Subcutaneous abdominal adipose tissue (tissue), 5 donors: ENCODE measurements around the gene ADGRD1.

Experiments
- H3K27ac ChIP-seq: one replicate; pipeline ENCODE4 v1.7.0; 2013; ENCODE audit warnings: low read depth, mild to moderate bottlenecking, inconsistent platforms, low read length, moderate library complexity
- H3K27me3 ChIP-seq, 5 donors: one replicate each; pipeline ENCODE4 v1.7.0; 2013; ENCODE audit warnings: low read length in 5 of 5, inconsistent platforms in 1 of 5; ENCODE audit not compliant: control insufficient read depth in 5 of 5, insufficient read depth in 4 of 5
- H3K36me3 ChIP-seq, 5 donors: one replicate each; pipeline ENCODE4 v1.7.0; 2013; ENCODE audit warnings: low read length in 5 of 5; ENCODE audit not compliant: control insufficient read depth in 5 of 5, insufficient read depth in 5 of 5
- H3K4me1 ChIP-seq, 5 donors: one replicate each; pipeline ENCODE4 v1.7.0; 2013; ENCODE audit warnings: low read length in 5 of 5, mild to moderate bottlenecking in 3 of 5, moderate library complexity in 1 of 5; ENCODE audit not compliant: control insufficient read depth in 5 of 5, insufficient read depth in 5 of 5
- H3K4me3 ChIP-seq, 5 donors: one replicate each; pipeline ENCODE4 v1.7.0; 2013; ENCODE audit warnings: low read length in 5 of 5, low read depth in 1 of 5
- H3K9ac ChIP-seq, 5 donors: one replicate each; pipeline ENCODE4 v1.7.0; 2013; ENCODE audit warnings: low read length in 5 of 5, mild to moderate bottlenecking in 4 of 5, moderate library complexity in 3 of 5
- H3K9me3 ChIP-seq, 5 donors: one replicate each; pipeline ENCODE4 v1.7.0; 2013; ENCODE audit warnings: low read length in 5 of 5; ENCODE audit not compliant: control insufficient read depth in 5 of 5
- donor health status: healthy.
- donor health status: healthy.
- donor health status: healthy.
- donor health status: healthy.
- donor health status: healthy.

The ADGRD1 gene

DNA sequence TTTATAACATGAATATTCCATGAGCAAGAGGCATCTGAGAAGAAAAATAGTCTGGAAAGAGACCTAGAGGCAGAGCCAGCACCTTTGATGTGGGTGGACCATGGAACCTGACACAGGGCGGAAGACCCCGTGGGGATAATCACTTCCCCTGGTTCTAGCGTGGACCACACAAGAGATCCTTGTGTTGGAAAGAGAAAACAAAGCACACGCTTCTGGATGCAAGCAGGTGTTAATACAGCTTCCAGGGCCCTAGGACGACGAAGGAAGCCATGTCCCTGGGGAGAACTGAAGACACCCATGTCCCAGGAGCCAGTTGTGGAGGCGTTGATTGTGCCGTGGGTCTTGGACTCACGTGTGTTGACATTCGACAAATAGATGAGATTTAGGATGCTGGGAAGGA lies 102.9 kb downstream of the ADGRD1 start:
- H3K36me3 ChIP-seq, result no peaks in the 10 kb centered on the region
- H3K4me1 ChIP-seq, result peaks cover 0 to 9% (median 4%) of the 10 kb centered on the region in 5 donors
- H3K27ac ChIP-seq, result no peak overlapping the region
- H3K9ac ChIP-seq, result no peak overlapping the region
- peaks cover 0 to 2% (median 0%) of the 10 kb centered on the region in 5 donors for H3K27me3 ChIP-seq
- no peak overlapping the region for H3K4me3 ChIP-seq
- no peaks in the 10 kb centered on the region for H3K9me3 ChIP-seq

- peaks cover 0 to 2% (median 0%) of the 10 kb centered on the region in 5 donors for H3K27me3 ChIP-seq
- no peak overlapping the region for H3K9ac ChIP-seq
- no peaks in the 10 kb centered on the region for H3K9me3 ChIP-seq
- no peaks in the 10 kb centered on the region for H3K36me3 ChIP-seq
- H3K4me3 ChIP-seq, result no peak overlapping the region
- H3K27ac ChIP-seq, result no peak overlapping the region
- H3K4me1 ChIP-seq, result peaks cover 0 to 9% (median 4%) of the 10 kb centered on the region in 5 donors
Measured at GRCh38 chr12:131057211-131057721, 103.6 kb downstream of the ADGRD1 start.

GRCh38 chr12:131057722-131058515 lies 104.2 kb downstream of the ADGRD1 start:
- Histone ChIP-seq H3K4me1 (peaks cover 0 to 9% (median 4%) of the 10 kb centered on the region in 5 donors), H3K9me3 (no peaks in the 10 kb centered on the region), H3K4me3 (no peak overlapping the region), H3K9ac (no peak overlapping the region), H3K27me3 (peaks cover 0 to 2% (median 0%) of the 10 kb centered on the region in 5 donors), H3K36me3 (no peaks in the 10 kb centered on the region), H3K27ac (peak overlapping the region; percentile 23)

GRCh38 chr12:131058700-131059099 lies 105.0 kb downstream of the ADGRD1 start:
- peak overlapping the region; percentile 23 for H3K27ac ChIP-seq
- H3K4me1 ChIP-seq, result peaks cover 0 to 9% (median 4%) of the 10 kb centered on the region in 5 donors
- H3K36me3 ChIP-seq, result no peaks in the 10 kb centered on the region
- no peak overlapping the region for H3K9ac ChIP-seq
- H3K4me3 ChIP-seq, result no peak overlapping the region
- H3K9me3 ChIP-seq, result no peaks in the 10 kb centered on the region
- peaks cover 0 to 2% (median 0%) of the 10 kb centered on the region in 5 donors for H3K27me3 ChIP-seq

DNA sequence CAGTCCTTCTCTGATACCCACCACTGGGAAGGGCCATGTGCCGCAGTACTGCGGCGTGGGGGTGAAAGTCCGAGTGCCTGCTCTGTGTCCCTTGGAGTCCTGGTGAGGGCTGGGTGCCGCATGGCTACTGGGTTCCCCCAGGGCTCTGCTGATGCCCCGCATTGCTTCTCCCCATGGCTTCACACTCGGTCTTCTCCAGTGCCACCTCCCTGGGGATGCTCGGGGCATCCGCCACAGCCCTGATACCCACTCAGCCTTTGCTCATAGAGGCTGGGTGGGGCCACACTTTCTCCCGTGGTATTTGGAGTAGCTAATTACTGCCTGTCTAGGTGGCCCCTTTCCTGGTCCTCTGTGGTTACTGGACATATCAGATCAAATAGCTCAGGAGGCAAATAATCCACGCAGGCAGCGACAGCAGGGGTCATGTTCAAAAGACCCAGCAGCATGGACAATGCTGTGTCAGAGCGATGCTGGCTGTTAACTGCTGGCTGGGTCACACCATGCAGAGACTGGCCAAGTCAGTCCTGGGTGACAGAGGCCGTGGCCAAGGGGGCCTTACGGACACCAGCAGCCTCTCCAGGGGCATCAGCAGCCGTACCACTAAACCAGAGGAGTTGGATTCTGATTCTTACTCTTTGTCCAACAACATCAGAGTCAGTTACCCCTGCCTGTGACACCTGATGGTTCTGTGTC lies 106.5 kb downstream of the ADGRD1 start:
- no peaks in the 10 kb centered on the region for H3K9me3 ChIP-seq
- no peak overlapping the region for H3K27ac ChIP-seq
- H3K4me3 ChIP-seq, result no peak overlapping the region
- H3K36me3 ChIP-seq, result no peaks in the 10 kb centered on the region
- H3K4me1 ChIP-seq, result peaks cover 0 to 11% (median 4%) of the 10 kb centered on the region in 5 donors
- H3K27me3 ChIP-seq, result peaks cover 0 to 4% (median 0%) of the 10 kb centered on the region in 5 donors
- no peak overlapping the region for H3K9ac ChIP-seq

DNA sequence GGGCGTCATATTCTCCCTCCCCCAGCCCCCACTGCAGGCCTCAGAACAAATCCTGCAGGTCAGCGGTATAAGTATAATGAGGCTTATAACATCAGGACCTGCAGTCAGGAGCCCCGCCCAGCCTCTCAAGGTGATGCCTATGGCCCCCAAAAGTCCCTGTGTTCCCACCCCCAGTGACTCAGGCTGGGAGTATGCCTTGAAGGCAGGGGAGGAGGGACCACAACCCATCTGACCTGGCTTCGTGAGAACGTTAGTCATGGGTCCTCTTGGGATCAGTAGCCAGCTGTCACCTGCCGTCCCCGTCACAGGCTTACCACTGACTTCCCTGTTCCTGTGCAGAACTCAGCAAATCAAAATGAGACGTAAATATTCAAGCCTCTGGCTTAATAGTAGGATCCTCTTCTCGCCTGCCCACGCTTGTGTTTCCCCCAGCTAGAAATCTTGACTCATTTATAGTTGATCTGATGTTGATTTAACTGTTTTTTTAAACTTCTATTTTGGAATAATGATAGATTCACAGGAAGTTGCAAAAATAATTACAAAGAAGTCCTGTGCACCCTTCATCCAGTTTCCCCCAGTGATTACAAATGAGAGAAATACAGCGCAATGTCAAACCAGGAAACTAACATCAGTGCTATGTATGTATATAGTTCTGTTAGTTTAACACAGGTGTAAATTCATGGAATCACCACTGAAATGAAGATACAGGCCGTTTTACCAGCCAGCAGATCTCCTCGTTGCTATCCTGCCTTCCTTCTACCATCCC lies 107.5 kb downstream of the ADGRD1 start:
- Histone ChIP-seq H3K36me3 (no peaks in the 10 kb centered on the region), H3K27me3 (peaks cover 0 to 7% (median 0%) of the 10 kb centered on the region in 5 donors), H3K9me3 (no peaks in the 10 kb centered on the region), H3K4me1 (peaks cover 0 to 21% (median 4%) of the 10 kb centered on the region in 5 donors), H3K4me3 (no peak overlapping the region), H3K27ac (no peak overlapping the region), H3K9ac (no peak overlapping the region)

GRCh38 chr12:131063413-131063812 lies 109.7 kb downstream of the ADGRD1 start:
- H3K27ac ChIP-seq, result no peak overlapping the region
- H3K27me3 ChIP-seq, result peaks cover 0 to 10% (median 4%) of the 10 kb centered on the region in 5 donors
- no peak overlapping the region for H3K9ac ChIP-seq
- H3K9me3 ChIP-seq, result no peaks in the 10 kb centered on the region
- no peak overlapping the region for H3K4me3 ChIP-seq
- no peaks in the 10 kb centered on the region for H3K36me3 ChIP-seq
- H3K4me1 ChIP-seq, result peaks cover 0 to 20% (median 0%) of the 10 kb centered on the region in 5 donors

DNA sequence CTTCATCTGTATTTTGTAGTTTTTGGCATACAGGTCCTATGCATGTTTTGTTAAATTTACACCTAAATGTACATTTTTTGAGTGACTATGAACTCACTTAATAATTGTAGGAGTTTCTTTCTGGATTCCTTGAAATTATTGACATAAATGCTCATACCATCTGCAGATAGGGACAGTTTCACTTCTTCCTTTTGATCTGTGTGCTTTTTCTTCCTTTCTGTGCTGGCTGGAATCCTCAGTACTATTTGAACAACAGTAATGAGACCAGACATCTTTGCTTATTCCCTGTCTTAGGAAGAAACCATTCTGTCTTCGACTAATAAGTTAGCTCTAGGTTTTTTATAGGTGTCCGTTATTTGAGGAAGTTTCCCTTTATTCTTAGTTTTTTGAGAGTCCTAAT lies 110.3 kb downstream of the ADGRD1 start:
- no peak overlapping the region for H3K27ac ChIP-seq
- H3K27me3 ChIP-seq, result peaks cover 0 to 10% (median 4%) of the 10 kb centered on the region in 5 donors
- peaks cover 0 to 18% (median 0%) of the 10 kb centered on the region in 5 donors for H3K4me1 ChIP-seq
- H3K4me3 ChIP-seq, result no peak overlapping the region
- no peaks in the 10 kb centered on the region for H3K36me3 ChIP-seq
- H3K9ac ChIP-seq, result no peak overlapping the region
- no peaks in the 10 kb centered on the region for H3K9me3 ChIP-seq

DNA sequence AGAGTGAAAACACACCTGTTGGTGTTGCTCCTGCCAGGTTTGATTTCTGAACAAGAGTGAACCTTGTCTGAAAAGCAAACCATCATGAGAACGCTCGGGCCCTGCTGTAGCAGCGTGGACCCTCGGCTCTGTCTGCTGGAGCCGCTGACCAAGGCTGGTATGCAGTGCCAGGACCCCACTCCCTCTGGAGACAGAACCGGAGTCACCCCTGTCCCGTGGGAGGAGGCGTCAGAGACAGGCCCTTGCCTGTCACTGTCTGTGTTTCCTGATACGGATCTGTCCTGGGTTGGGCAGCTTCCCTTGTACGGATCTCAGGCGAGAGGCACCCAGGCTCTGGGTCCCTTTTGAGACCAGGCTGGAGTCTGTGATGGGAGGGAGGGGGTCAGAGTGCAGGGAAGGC lies 111.6 kb downstream of the ADGRD1 start:
- Histone ChIP-seq H3K9me3 (no peaks in the 10 kb centered on the region), H3K9ac (no peak overlapping the region), H3K4me3 (no peak overlapping the region), H3K4me1 (peaks cover 0 to 18% (median 0%) of the 10 kb centered on the region in 5 donors), H3K27ac (no peak overlapping the region), H3K27me3 (peaks cover 0 to 10% (median 4%) of the 10 kb centered on the region in 5 donors), H3K36me3 (no peaks in the 10 kb centered on the region)
